ENCODE results near the gene DGAT2L6. TPM values are rescaled to one million over a fixed set of nuclear protein-coding genes. Genes with fewer than 3 reads are reported as not detected.

The DGAT2L6 gene
- total RNA-seq, 1 experiment from 2014 or later, result not detected

DNA sequence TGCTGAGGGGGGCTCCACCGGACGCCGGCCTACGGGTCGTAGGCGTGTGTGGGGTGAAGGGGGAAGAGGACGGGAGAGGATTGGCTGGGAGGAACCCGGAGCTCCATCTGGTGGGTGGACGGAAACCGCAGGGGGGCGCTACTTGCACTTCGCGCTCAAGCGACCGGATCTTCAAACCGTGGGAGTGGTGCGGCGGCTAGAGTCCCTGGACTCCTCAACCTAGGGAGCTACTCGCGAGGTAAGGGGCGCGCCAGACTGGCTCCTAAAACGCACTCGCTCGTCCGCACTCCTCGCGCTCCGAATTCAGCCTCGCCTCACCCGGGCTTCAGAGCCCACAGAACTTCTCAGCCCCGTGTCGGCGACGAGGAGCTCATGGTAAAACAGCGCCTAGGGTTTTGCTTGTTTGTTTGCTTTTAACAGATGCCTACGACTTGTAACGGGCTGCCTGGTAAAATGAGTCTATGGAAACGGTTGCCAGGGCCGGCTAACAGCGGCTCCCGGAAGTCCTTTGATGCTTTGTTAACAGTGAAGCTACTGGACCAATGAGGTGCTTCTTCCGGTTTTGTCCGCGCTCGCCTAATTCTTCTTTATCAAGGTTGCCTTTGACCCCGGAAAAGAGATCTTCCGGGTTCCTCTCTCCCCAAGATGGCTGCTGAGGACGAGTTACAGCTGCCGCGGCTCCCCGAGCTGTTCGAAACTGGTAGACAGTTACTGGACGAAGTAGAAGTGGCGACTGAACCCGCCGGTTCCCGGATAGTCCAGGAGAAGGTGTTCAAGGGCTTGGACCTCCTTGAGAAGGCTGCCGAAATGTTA is 43.8 kb upstream of the DGAT2L6 start, which contains the start of gene IGBP1:
Gene IGBP1 (plus strand): TSS at position 145 of the 813 bp plus-strand sequence. CDS start 501 bp downstream, at position 646.
- no peaks in the 10 kb centered on the region for H3K79me1 ChIP-seq (ENCODE audit: insufficient read depth, low read depth, low read length, poor library complexity, severe bottlenecking)
- H3K27me3 Mint-ChIP-seq (ENCODE audit: low read depth), result no peaks in the 10 kb centered on the region
- peaks cover 30 to 46% of the 10 kb centered on the region in 2 experiments for H3K4me1 Mint-ChIP-seq
- H2BK20ac ChIP-seq (ENCODE audit: low read depth, low read length, poor library complexity, severe bottlenecking), result no peak within 1 kb of the TSS
- no peak within 1 kb of the TSS for H2BK12ac ChIP-seq (ENCODE audit: insufficient read length, low read depth, low read length)
- peaks cover 3% of the 10 kb centered on the region for H3K23me2 ChIP-seq (ENCODE audit: insufficient read length, low read depth, low read length, poor library complexity, severe bottlenecking)
- H3K79me2 ChIP-seq (ENCODE audit: insufficient read depth, low read length), result peaks cover 2% of the 10 kb centered on the region; the same call in 1 of the 2 replicates
- peak within 1 kb of the TSS; percentile 98 to 99 (median 99) for H3K27ac Mint-ChIP-seq
- peak; percentile 88 for DNase-seq
- peak within 1 kb of the TSS; percentile 83 for H3K9ac ChIP-seq (ENCODE audit: extremely low read depth, insufficient read length, low read length)
- peak within 1 kb of the TSS; percentile 98 to 99 for H3K4me3 Mint-ChIP-seq
- peaks cover 3% of the 10 kb centered on the region; the same call in 1 of the 2 replicates for H3K4me1 ChIP-seq (ENCODE audit: insufficient read depth, low read length)
- no peak within 1 kb of the TSS for H4K5ac ChIP-seq (ENCODE audit: insufficient read length, low read depth, low read length)
- H2BK5ac ChIP-seq (ENCODE audit: insufficient read length, low read length), result no peak within 1 kb of the TSS
- H3K27me3 ChIP-seq (ENCODE audit: insufficient read depth, low read length), result no peaks in the 10 kb centered on the region
- peaks cover 32% of the 10 kb centered on the region for H3K9me3 ChIP-seq (ENCODE audit: control insufficient read depth, low read depth, low read length)
- peaks cover 20 to 29% (median 28%) of the 10 kb centered on the region in 3 experiments for H3K36me3 Mint-ChIP-seq (ENCODE audit: insufficient read depth in 1 of 3, low read depth in 3 of 3)
- peak within 1 kb of the TSS; percentile 61 for H3K4me2 ChIP-seq (ENCODE audit: insufficient read depth, insufficient read length, low read length)
- H3K56ac ChIP-seq (ENCODE audit: insufficient read length, low read depth, low read length), result no peak within 1 kb of the TSS
- peak within 1 kb of the TSS; percentile 62; the same call in 1 of the 2 replicates for H3K14ac ChIP-seq (ENCODE audit: insufficient read depth, low read length)
- no peak within 1 kb of the TSS for H3K4ac ChIP-seq (ENCODE audit: low read depth, low read length)
- peak within 1 kb of the TSS; percentile 85 for H2BK120ac ChIP-seq (ENCODE audit: low read depth, low read length, poor library complexity, severe bottlenecking)
- H4K20me1 ChIP-seq (ENCODE audit: control insufficient read depth, insufficient read depth, insufficient read length), result no peaks in the 10 kb centered on the region
- no peak within 1 kb of the TSS for H3T11ph ChIP-seq (ENCODE audit: low read length)
- peaks cover 66 to 73% of the 10 kb centered on the region in 2 experiments for H3K9me3 Mint-ChIP-seq
- H2AFZ ChIP-seq (ENCODE audit: low read length), result peak within 1 kb of the TSS; percentile 42
- no peak within 1 kb of the TSS for H3K23ac ChIP-seq (ENCODE audit: insufficient read length, low read depth, low read length)
- no peak within 1 kb of the TSS for H4K91ac ChIP-seq (ENCODE audit: insufficient read length, low read depth, low read length)
- no peak within 1 kb of the TSS for H2AK5ac ChIP-seq (ENCODE audit: insufficient read length, low read length)
- no peak within 1 kb of the TSS for H2BK15ac ChIP-seq (ENCODE audit: low read depth, low read length)
- no peak within 1 kb of the TSS for H3K27ac ChIP-seq (ENCODE audit: insufficient read length, low read depth, low read length)
- H3K18ac ChIP-seq (ENCODE audit: insufficient read length, low read depth, low read length), result peak within 1 kb of the TSS; percentile 18
- TF ChIP-seq CTCF (conservative IDR thresholded peaks at IDR 0.05), result peak; percentile 59
- H4K8ac ChIP-seq (replicated peaks; ENCODE audit: insufficient read length, low read depth, low read length), result no peak within 1 kb of the TSS
- WGBS (ENCODE audit: extremely low coverage, insufficient read length, low lambda C conversion rate), result no CpG with 5 or more reads among the region's 59 CpGs
